ENCODE data around the gene SAMD4A.

SAMD4A gene

GRCh38 chr14:54781080-54781479 lies 214.2 kb downstream of the SAMD4A start:
- Histone ChIP-seq H3K36me3 (ENCODE audit: control insufficient read depth, insufficient read depth, low read length) (peaks cover 5% of the 10 kb centered on the region), H3K4me3 (ENCODE audit: low read depth, low read length) (no peak overlapping the region), H3K4me1 (ENCODE audit: control insufficient read depth, insufficient read depth, low read length) (no peaks in the 10 kb centered on the region), H3K9me3 (ENCODE audit: control insufficient read depth, insufficient read depth, low read length) (no peaks in the 10 kb centered on the region), H3K9ac (ENCODE audit: low read depth, low read length) (no peak overlapping the region), H3K27me3 (ENCODE audit: control insufficient read depth, insufficient read depth, low read length) (no peaks in the 10 kb centered on the region)

- H3K4me3 ChIP-seq (ENCODE audit: low read depth, low read length): no peak overlapping the region
- no peaks in the 10 kb centered on the region for H3K9me3 ChIP-seq (ENCODE audit: control insufficient read depth, insufficient read depth, low read length)
- no peaks in the 10 kb centered on the region for H3K4me1 ChIP-seq (ENCODE audit: control insufficient read depth, insufficient read depth, low read length)
- H3K27me3 ChIP-seq (ENCODE audit: control insufficient read depth, insufficient read depth, low read length): no peaks in the 10 kb centered on the region
- no peak overlapping the region for H3K9ac ChIP-seq (ENCODE audit: low read depth, low read length)
- H3K36me3 ChIP-seq (ENCODE audit: control insufficient read depth, insufficient read depth, low read length): peaks cover 5% of the 10 kb centered on the region
Observed at GRCh38 chr14:54781961-54782750, 215.2 kb downstream of the SAMD4A start.

- H3K36me3 ChIP-seq (ENCODE audit: control insufficient read depth, insufficient read depth, low read length): peaks cover 5% of the 10 kb centered on the region
- H3K9me3 ChIP-seq (ENCODE audit: control insufficient read depth, insufficient read depth, low read length): no peaks in the 10 kb centered on the region
- no peak overlapping the region for H3K4me3 ChIP-seq (ENCODE audit: low read depth, low read length)
- H3K4me1 ChIP-seq (ENCODE audit: control insufficient read depth, insufficient read depth, low read length): no peaks in the 10 kb centered on the region
- no peak overlapping the region for H3K9ac ChIP-seq (ENCODE audit: low read depth, low read length)
- H3K27me3 ChIP-seq (ENCODE audit: control insufficient read depth, insufficient read depth, low read length): no peaks in the 10 kb centered on the region
Observed at GRCh38 chr14:54782751-54783659, 216.1 kb downstream of the SAMD4A start.

GRCh38 chr14:54783660-54784015 lies 216.7 kb downstream of the SAMD4A start:
- no peak overlapping the region for H3K4me3 ChIP-seq (ENCODE audit: low read depth, low read length)
- H3K4me1 ChIP-seq (ENCODE audit: control insufficient read depth, insufficient read depth, low read length): no peaks in the 10 kb centered on the region
- no peaks in the 10 kb centered on the region for H3K9me3 ChIP-seq (ENCODE audit: control insufficient read depth, insufficient read depth, low read length)
- no peaks in the 10 kb centered on the region for H3K27me3 ChIP-seq (ENCODE audit: control insufficient read depth, insufficient read depth, low read length)
- peaks cover 5% of the 10 kb centered on the region for H3K36me3 ChIP-seq (ENCODE audit: control insufficient read depth, insufficient read depth, low read length)
- H3K9ac ChIP-seq (ENCODE audit: low read depth, low read length): no peak overlapping the region

GRCh38 chr14:54784060-54784459 lies 217.1 kb downstream of the SAMD4A start:
- no peaks in the 10 kb centered on the region for H3K9me3 ChIP-seq (ENCODE audit: control insufficient read depth, insufficient read depth, low read length)
- H3K27me3 ChIP-seq (ENCODE audit: control insufficient read depth, insufficient read depth, low read length): no peaks in the 10 kb centered on the region
- no peak overlapping the region for H3K4me3 ChIP-seq (ENCODE audit: low read depth, low read length)
- no peaks in the 10 kb centered on the region for H3K4me1 ChIP-seq (ENCODE audit: control insufficient read depth, insufficient read depth, low read length)
- H3K36me3 ChIP-seq (ENCODE audit: control insufficient read depth, insufficient read depth, low read length): peaks cover 5% of the 10 kb centered on the region
- H3K9ac ChIP-seq (ENCODE audit: low read depth, low read length): no peak overlapping the region

- Histone ChIP-seq H3K4me3 (ENCODE audit: low read depth, low read length) (no peak overlapping the region), H3K9me3 (ENCODE audit: control insufficient read depth, insufficient read depth, low read length) (no peaks in the 10 kb centered on the region), H3K4me1 (ENCODE audit: control insufficient read depth, insufficient read depth, low read length) (no peaks in the 10 kb centered on the region), H3K36me3 (ENCODE audit: control insufficient read depth, insufficient read depth, low read length) (peaks cover 5% of the 10 kb centered on the region), H3K9ac (ENCODE audit: low read depth, low read length) (no peak overlapping the region), H3K27me3 (ENCODE audit: control insufficient read depth, insufficient read depth, low read length) (no peaks in the 10 kb centered on the region)
Observed at GRCh38 chr14:54784657-54785056, 217.7 kb downstream of the SAMD4A start.

- Histone ChIP-seq H3K27me3 (ENCODE audit: control insufficient read depth, insufficient read depth, low read length) (no peaks in the 10 kb centered on the region), H3K9ac (ENCODE audit: low read depth, low read length) (no peak overlapping the region), H3K4me3 (ENCODE audit: low read depth, low read length) (no peak overlapping the region), H3K9me3 (ENCODE audit: control insufficient read depth, insufficient read depth, low read length) (no peaks in the 10 kb centered on the region), H3K4me1 (ENCODE audit: control insufficient read depth, insufficient read depth, low read length) (no peaks in the 10 kb centered on the region), H3K36me3 (ENCODE audit: control insufficient read depth, insufficient read depth, low read length) (peaks cover 8% of the 10 kb centered on the region)
Observed at GRCh38 chr14:54785136-54785777, 218.3 kb downstream of the SAMD4A start.

GRCh38 chr14:54785778-54786770 lies 219.1 kb downstream of the SAMD4A start:
- peaks cover 8% of the 10 kb centered on the region for H3K36me3 ChIP-seq (ENCODE audit: control insufficient read depth, insufficient read depth, low read length)

GRCh38 chr14:54786838-54787237 lies 219.9 kb downstream of the SAMD4A start:
- Histone ChIP-seq H3K4me1 (ENCODE audit: control insufficient read depth, insufficient read depth, low read length) (no peaks in the 10 kb centered on the region), H3K4me3 (ENCODE audit: low read depth, low read length) (no peak overlapping the region), H3K27me3 (ENCODE audit: control insufficient read depth, insufficient read depth, low read length) (no peaks in the 10 kb centered on the region), H3K9me3 (ENCODE audit: control insufficient read depth, insufficient read depth, low read length) (no peaks in the 10 kb centered on the region), H3K9ac (ENCODE audit: low read depth, low read length) (no peak overlapping the region), H3K36me3 (ENCODE audit: control insufficient read depth, insufficient read depth, low read length) (peaks cover 8% of the 10 kb centered on the region)

More at GRCh38 chr14:54785778-54786770, 219.1 kb downstream of the SAMD4A start:
- no peaks in the 10 kb centered on the region for H3K9me3 ChIP-seq (ENCODE audit: control insufficient read depth, insufficient read depth, low read length)
- H3K4me3 ChIP-seq (ENCODE audit: low read depth, low read length): no peak overlapping the region
- no peak overlapping the region for H3K9ac ChIP-seq (ENCODE audit: low read depth, low read length)
- H3K27me3 ChIP-seq (ENCODE audit: control insufficient read depth, insufficient read depth, low read length): no peaks in the 10 kb centered on the region
- no peaks in the 10 kb centered on the region for H3K4me1 ChIP-seq (ENCODE audit: control insufficient read depth, insufficient read depth, low read length)

GRCh38 chr14:54787261-54787660 lies 220.3 kb downstream of the SAMD4A start:
- Histone ChIP-seq H3K9me3 (ENCODE audit: control insufficient read depth, insufficient read depth, low read length) (no peaks in the 10 kb centered on the region), H3K9ac (ENCODE audit: low read depth, low read length) (no peak overlapping the region), H3K36me3 (ENCODE audit: control insufficient read depth, insufficient read depth, low read length) (peaks cover 8% of the 10 kb centered on the region), H3K4me3 (ENCODE audit: low read depth, low read length) (no peak overlapping the region), H3K4me1 (ENCODE audit: control insufficient read depth, insufficient read depth, low read length) (no peaks in the 10 kb centered on the region), H3K27me3 (ENCODE audit: control insufficient read depth, insufficient read depth, low read length) (no peaks in the 10 kb centered on the region)

GRCh38 chr14:54788701-54789100 lies 221.8 kb downstream of the SAMD4A start:
- Histone ChIP-seq H3K27me3 (ENCODE audit: control insufficient read depth, insufficient read depth, low read length) (no peaks in the 10 kb centered on the region), H3K4me3 (ENCODE audit: low read depth, low read length) (no peak overlapping the region), H3K9ac (ENCODE audit: low read depth, low read length) (no peak overlapping the region), H3K4me1 (ENCODE audit: control insufficient read depth, insufficient read depth, low read length) (no peaks in the 10 kb centered on the region), H3K9me3 (ENCODE audit: control insufficient read depth, insufficient read depth, low read length) (no peaks in the 10 kb centered on the region), H3K36me3 (ENCODE audit: control insufficient read depth, insufficient read depth, low read length) (peaks cover 8% of the 10 kb centered on the region)
